Embryonic facial prominence (tissue), 1 donor: ENCODE measurements around the gene HYCC2.
"Not testable (repeated sequence)": the region's sequence is repeated elsewhere in the genome, so short reads cannot be mapped to it uniquely, and the experiment has no call there.

Source experiments
- DNase-seq: peaks from one replicate; pipeline ENCODE4 v3.0.0-alpha.2; 2016; ENCODE audit errors: extremely low spot score

The HYCC2 gene

DNA sequence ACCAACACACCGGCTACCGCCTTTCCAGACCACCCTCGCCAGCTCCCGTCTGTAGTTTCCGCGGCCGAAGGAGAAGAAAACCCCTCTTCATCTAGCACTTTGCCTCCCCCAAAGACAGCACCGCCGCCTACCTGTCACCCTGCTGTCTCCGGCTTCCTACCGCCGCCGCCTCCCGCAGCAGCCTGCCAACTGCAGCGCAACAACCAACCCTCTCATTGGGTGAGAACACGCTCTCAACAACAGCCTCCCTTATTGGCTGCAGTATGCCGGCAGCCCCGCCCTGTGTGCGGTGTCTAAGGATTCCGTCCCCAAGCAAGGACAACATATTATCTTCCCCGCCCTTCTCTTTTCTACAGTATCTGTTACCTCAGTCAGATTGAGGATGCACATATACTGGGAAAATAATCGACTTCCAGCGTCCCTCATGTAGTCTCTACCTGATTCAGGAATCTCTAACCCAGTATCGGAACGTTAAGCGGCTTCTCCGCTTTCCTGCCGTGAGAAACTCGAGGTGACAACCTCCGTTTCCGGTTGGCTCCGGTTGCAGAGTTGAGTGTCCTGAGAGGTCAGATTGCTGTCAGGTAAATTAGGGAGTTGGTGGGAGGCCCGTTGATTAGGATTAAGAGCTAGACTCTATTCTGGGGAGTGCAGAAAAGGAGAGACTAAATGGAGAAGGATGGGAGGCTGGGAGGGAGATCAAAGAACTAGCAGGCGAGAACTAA lies at the start of gene HYCC2, which contains the start of gene NDUFB3:
TSS of gene HYCC2 (minus strand) at position 193 of the 722 bp plus-strand sequence. CDS start 47,662 bp downstream, outside the sequence.
TSS of gene NDUFB3 (plus strand) at position 523 of the 722 bp plus-strand sequence. CDS start 6,882 bp downstream, outside the sequence.
- peak; percentile 91 for DNase-seq

DNA sequence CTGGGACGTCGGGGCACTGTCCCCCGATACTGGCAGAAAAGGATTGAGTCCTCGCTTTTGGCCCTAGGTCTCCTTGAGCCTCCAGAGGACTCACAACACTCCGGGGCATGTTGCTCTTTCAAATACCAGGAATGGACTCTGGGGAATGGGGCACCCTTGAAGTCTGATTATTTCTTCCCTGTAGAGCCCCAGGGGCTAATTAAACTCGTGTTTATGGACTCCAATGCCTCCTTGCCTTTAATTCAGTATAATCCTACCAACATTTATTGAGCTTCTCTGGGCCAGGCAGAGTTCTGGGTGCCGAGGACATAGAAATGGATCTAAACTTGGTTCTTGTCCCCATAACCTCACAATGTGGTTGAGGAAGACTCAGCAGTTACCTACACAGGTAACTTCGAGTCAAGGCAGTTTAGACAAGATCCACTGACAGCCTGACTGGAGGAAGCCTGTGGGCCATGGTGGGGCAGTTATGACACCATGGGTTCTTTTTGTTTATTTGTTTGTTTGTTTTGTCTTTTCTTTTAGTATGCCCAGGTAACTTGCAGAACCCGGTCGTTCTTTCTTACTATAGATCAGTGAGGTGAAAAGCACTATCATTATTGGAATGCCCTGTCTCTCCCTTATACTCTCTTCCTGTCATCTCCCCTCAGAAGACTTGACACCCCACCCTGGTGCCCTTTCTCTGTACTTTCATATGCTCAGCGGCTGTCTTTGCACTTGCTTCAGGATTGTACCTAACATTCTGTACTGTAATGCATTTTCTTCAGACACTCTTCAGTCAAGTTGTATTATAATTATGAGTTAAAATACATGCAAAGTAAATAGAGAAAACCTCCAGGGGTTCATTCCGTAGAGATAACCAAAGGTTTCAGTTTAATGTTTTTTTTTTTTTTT lies 47.7 kb upstream of the HYCC2 start:
- no peak for DNase-seq

DNA sequence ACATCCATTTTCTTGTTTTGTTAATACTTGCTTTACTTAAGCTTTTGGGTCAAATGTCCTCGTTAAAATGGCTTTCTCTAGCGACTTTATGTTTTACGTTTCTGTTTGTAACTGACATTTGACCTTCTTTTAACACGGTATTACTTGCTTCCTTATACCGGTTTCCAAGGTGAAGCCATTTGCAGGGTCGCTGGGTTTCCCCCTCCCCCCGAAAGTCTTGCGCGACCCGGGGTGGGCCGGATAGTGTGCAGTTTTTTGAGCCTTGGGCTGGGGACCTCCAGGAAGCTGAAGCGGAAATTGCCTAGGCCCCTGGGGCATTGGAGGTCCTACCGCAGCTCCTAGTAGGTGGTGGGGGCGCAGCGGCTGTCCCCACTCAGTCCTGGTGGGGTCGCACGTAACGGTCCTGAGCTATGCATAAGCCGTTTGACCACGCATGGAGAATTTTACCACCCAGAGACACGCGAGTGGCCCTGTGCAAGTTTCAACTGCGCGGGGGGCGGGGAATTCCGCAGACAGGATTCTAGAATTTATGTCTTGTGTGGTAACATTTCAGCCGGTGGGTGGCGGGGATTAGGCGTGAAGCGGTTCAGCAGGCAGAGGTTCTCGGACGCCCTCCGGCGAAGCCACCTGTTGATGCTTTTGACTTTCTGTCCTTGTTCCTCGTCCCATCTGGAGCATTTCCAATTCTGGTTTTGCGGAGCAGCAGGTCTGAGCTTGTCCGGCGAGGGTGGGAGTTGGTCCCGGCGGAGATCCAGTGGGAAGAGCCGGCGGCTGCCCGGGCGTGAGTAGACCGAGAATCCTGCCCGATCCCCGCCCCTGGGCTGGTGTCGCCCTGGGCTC lies 46.9 kb upstream of the HYCC2 start:
- DNase-seq: peak; percentile 38

DNA sequence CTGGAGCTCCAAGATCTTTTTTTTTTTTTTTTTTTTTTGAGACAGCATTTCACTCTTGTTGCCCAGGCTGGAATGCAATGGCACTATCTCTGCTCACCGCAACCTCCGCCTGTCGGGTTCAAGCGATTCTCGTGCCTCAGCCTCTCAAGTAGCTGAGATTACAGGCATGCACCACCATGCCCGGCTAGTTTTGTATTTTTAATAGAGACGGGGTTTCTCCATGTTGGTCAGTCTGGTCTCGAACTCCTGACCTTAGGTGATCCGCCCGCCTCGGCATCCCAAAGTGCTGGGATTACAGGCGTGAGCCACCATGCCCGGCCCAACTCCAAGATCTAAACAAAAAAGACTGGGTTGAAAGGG lies 46.2 kb upstream of the HYCC2 start:
- not testable (repeated sequence) for DNase-seq

- peak; percentile 37 for DNase-seq
Observed at GRCh38 chr2:201116959-201117734, 45.7 kb upstream of the HYCC2 start.

DNA sequence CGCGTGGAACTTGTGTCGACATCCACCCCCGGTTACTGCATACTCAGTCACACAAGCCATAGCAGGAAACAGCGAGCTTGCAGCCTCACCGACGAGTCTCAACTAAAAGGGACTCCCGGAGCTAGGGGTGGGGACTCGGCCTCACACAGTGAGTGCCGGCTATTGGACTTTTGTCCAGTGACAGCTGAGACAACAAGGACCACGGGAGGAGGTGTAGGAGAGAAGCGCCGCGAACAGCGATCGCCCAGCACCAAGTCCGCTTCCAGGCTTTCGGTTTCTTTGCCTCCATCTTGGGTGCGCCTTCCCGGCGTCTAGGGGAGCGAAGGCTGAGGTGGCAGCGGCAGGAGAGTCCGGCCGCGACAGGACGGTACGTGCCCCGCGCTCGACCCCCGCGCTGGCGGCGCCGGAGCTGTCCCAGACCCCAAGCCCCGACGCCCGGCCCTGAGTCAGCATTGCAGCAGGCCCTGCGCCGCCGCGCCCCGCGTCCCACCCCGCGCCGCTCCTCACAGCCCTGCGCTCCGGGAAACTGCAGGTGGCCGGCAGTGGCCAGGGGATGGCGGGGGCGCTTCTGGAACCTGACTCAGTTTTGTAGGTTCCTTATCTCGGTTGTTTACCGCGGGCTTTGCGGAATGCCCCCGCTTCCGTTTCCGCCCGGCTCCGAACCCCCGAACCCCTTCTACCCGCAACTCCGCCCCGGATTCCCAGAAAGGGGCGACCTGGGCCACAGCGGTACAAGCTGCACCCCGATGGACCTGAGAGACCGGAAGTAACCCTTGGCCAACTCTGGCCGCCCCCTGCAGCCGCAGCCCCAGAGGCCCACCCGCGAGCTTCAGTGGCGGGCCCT lies 44.9 kb upstream of the HYCC2 start, which contains the start of gene CFLAR:
TSS of gene CFLAR (plus strand) at position 50 of the 844 bp plus-strand sequence. CDS start 13,702 bp downstream, outside the sequence.
- no peak for DNase-seq

DNA sequence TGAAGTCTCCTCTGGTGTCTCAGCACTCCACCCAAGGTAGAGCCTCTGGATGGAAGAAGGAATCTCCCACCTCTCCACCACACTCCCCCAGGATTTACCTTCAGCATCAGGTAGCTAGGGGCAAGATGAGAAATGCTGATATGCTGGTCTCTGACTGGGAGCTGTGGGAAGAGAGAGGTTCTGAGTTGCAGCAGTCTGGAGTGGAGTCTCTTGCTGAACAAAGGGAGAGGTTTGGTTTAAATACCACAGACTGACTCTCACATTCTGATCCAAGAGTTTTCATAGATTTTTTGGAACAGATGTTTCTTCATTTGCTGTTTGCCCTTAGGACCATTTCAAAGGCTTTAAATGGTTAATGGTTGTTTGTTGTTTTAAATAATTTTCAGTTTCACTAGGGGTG lies 43.4 kb upstream of the HYCC2 start:
- no peak for DNase-seq

DNA sequence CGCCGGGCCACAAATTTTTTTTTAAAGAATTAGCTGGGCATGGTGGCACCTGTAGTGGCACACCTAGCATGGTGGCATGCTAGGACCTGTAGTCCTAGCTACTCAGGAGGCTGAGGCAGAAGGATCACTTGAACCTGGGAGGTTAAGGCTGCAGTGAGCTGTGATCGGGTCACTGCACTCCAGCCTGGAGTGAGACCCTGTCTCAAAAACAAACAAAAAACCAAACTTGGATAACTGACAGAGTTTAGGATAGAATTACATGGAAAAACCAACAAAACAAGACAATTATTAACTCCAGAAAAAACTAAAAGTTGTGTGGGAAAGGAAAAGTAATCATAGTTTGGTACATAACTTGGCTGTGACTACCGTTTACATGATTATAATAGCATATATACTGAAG lies 42.9 kb upstream of the HYCC2 start:
- DNase-seq: no peak

DNA sequence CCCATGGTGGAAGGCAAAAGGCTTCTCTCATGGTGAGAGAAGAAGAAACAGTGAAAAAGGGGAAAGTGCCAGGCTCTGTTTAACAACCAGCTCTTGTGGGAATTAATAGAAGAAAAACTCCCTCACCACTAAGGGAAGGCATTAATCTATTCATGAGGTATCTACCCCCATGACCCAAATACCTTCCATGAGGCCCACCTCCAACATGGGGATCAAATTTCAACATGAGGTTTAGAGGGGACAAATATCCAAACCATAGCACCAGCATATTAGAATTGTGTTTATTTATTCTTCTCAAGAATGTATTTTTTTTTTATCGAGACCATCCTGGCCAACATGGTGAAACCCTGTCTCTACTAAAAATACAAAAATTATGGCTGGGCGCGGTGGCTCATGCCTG lies 39.6 kb upstream of the HYCC2 start:
- DNase-seq: no peak

DNA sequence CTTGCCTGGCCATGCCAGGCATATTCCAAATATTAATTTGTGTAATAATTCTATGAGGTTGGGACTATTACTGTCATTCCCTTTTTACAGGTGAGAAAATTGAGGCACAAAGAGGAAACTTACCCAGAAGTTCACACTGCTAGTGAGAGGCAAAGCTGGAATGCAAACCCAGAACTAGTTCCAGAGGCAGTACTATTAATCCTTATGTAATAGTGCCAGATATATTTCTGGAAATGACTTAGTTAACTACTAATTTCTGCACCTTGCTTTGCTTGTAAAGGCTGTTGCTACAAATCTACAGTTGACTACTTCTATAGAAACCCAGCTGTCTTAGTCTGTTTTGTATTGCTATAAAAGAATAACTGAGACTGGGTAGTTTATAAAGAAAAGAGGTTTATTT lies 39.1 kb upstream of the HYCC2 start:
- DNase-seq: no peak

- DNase-seq: no peak
Observed at GRCh38 chr2:201109186-201109585, 37.7 kb upstream of the HYCC2 start.

DNA sequence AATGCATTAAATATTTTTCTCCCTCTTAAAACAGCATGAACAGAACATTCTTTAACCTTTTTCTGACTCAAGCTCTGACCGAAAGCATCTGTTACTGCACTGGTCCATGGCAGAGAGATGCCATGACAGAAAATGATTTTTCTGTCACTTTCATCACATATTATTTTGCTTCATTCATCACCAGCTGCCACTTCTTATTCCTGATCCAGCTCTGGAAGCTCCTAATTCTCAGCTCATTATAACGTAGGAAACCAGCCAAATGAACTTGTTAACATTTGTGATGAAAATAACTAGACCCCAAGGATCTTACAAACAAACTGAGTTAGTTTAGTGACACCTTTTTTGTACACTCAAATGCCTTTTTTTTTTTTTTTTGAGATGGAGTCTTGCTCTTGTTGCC lies 36.9 kb upstream of the HYCC2 start:
- no peak for DNase-seq

DNA sequence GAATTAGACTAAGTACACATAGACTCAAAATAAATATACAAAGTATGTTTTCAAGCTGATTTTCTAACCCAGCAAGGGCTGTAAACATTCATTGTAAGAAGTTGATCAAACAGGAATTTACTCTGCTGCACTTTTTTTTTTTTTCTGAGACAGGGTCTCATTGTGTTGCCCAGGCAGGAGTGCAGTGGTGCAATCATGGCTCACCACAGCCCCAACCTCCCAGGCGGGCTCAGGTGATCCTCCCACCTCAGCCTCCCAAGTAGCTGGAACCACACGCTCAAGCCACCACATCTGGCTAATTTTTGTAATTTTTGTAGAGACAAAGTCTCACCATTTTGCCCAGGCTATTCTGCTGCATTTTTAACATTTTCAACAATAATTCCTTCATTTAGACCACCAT lies 36.2 kb upstream of the HYCC2 start:
- no peak for DNase-seq

- DNase-seq: no peak
Observed at GRCh38 chr2:201105759-201106158, 34.3 kb upstream of the HYCC2 start.

- no peak for DNase-seq
Observed at GRCh38 chr2:201100497-201100896, 29.0 kb upstream of the HYCC2 start.

- DNase-seq: no peak
Observed at GRCh38 chr2:201093573-201093972, 22.1 kb upstream of the HYCC2 start.

DNA sequence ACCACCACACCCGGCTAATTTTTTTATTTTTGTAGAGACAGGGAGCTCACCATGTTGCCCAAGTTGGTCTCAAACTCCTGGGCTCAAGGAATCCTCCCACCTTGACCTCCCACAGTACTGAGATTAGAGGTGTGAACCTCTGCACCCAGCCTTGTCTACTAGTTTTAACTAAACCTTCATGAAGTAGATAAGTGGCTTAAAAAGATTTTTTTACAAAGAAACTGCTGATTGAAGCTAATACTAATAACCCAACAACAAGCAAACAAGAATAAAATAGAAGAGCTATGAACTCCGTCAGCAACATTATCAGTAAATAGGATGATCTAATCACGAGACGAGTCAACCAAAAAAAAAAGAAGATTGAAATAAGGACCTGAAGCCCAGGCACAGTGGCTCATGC lies 19.1 kb upstream of the HYCC2 start:
- no peak for DNase-seq

DNA sequence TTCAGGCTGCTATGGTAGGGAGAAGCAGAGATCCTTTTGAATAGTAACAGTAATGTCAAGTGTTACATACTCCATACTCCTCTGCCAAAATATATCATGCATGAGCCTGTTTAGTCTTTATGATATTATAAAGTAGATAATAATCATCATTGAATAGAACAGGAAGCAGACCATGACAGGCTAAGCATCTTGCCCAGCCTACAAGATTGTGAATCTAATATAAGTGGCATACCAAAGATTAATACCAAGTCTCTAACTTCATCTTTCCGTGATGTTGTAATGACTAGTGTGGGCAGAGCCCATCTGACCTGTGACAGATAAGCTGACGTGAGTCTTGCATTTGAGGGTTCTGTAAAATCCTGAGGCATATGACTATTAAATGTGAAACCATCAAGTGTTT lies 13.4 kb upstream of the HYCC2 start:
- no peak for DNase-seq

- DNase-seq: no peak
Observed at GRCh38 chr2:201074996-201075395, 3.5 kb upstream of the HYCC2 start.

- no peak for DNase-seq
Observed at GRCh38 chr2:201073071-201073470, 1.6 kb upstream of the HYCC2 start.
